Mucosa of descending colon (tissue), 3 donors: ENCODE results near the gene PRKG1. TPM values are rescaled to one million over a fixed set of nuclear protein-coding genes. Genes with fewer than 3 reads are reported as not detected.

Source experiments
- ATAC-seq: fragments of 200-7000 bp; cut with Tn5 transposase; one replicate; pipeline ENCODE4 v1.9.1; 2020; ENCODE audit warnings: mild to moderate bottlenecking, moderate library complexity
- DNase-seq, 3 donors: peaks; one replicate each; pipeline ENCODE4 v3.0.0-alpha.2; 2020
- H3K36me3 ChIP-seq: fragments of 200-600 bp; one replicate; pipeline ENCODE4 v1.8.0; 2021; ENCODE audit warnings: low read depth, mild to moderate bottlenecking
- H3K4me1 ChIP-seq: fragments of 200-600 bp; one replicate; pipeline ENCODE4 v1.8.0; 2021; ENCODE audit warnings: low read depth, mild to moderate bottlenecking
- H3K4me3 ChIP-seq: fragments of 200-600 bp; one replicate; pipeline ENCODE4 v1.8.0; 2021; ENCODE audit warnings: mild to moderate bottlenecking
- H3K9me3 ChIP-seq: fragments of 200-600 bp; one replicate; pipeline ENCODE4 v1.8.0; 2021; ENCODE audit warnings: mild to moderate bottlenecking
- CTCF ChIP-seq: fragments of 200-600 bp; IDR thresholded peaks from one replicate; pipeline ENCODE4 v1.8.0; 2022; ENCODE audit warnings: antibody characterized with exemption, mild to moderate bottlenecking
- intact Hi-C, 2 donors: fragments of 100-400 bp; cut with DNase I in 1 of 2; cut with micrococcal nuclease in 1 of 2; formaldehyde crosslinking; loops; one replicate each; pipeline versions ENCODE4 v1.11.0 to v1.11.1; 2022; cut with DNase I, micrococcal nuclease
- total RNA-seq, 3 donors: library from RNA; stranded (reverse); fragmentation: NEBNext Ultra II Directional in 2 of 3; extraction: Animal tissue kit (Norgen Biotek cat#: 25700) in 2 of 3; gene quantifications; one replicate each; pipeline versions ENCODE4 v1.2.1 to v1.2.4, GENCODE V29; 2021 to 2023
- donor health status: DM: no; HTN: no; CAD: no; lungs with moderate emphysema.
- donor health status: DM: no; HTN: no; CAD: no.
- donor health status: DM: no; HTN: yes; CAD: no.

PRKG1 gene
- total RNA-seq, 3 donors from 2014 or later: 17.1 to 55.6 (median 21.1) TPM

DNA sequence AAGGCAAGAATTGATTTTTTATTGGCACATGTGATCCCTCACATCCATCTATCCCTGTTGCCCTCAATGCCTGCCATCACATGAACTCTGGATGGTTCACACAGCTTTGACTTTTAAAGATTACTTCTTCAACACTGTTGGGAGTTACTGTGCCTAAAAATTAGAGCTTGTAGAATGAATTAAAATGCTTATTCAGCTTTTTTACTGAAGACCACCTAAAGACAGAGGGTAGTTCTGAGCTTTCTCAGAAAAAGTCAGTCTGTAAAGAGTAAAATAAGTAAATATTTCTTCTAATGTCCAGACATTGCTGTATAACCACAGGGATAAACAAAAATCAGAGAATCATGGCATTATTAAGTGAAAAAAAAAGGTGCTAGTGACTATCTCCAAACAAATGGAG, 718.4 kb downstream of the PRKG1 start:
- TF ChIP-seq CTCF: no peak
- ATAC-seq (no peak), DNase-seq (no peak)
- H3K4me1 ChIP-seq: no peaks in the 10 kb centered on the region
- no peaks in the 10 kb centered on the region for H3K36me3 ChIP-seq
- intact Hi-C loops: no loop called here
- no peak overlapping the region for H3K4me3 ChIP-seq
- H3K9me3 ChIP-seq: peaks cover 11% of the 10 kb centered on the region

DNA sequence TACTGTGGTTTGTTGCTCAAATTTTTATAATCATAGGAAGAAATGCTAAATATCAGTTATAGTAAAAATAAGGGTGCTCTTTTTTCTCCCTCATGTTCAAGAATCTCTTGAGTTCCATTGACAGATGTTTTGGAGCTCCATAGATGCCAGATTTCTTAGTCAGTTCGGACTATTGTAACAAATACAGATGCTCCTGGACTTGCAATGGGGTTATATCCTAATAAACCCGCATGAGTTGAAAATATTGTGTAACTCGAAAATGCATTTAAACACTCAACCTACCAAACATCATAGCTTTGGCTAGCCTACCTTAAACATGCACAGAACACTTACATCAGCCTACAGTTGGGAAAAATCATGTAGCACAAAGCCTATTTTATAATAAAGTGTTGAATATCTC, 725.8 kb downstream of the PRKG1 start:
- no peak for TF ChIP-seq CTCF
- no peak for DNase-seq
- H3K36me3 ChIP-seq: no peaks in the 10 kb centered on the region
- intact Hi-C loops: no loop called here
- H3K9me3 ChIP-seq: no peaks in the 10 kb centered on the region
- no peak for ATAC-seq
- H3K4me1 ChIP-seq: no peaks in the 10 kb centered on the region
- H3K4me3 ChIP-seq: no peak overlapping the region

DNA sequence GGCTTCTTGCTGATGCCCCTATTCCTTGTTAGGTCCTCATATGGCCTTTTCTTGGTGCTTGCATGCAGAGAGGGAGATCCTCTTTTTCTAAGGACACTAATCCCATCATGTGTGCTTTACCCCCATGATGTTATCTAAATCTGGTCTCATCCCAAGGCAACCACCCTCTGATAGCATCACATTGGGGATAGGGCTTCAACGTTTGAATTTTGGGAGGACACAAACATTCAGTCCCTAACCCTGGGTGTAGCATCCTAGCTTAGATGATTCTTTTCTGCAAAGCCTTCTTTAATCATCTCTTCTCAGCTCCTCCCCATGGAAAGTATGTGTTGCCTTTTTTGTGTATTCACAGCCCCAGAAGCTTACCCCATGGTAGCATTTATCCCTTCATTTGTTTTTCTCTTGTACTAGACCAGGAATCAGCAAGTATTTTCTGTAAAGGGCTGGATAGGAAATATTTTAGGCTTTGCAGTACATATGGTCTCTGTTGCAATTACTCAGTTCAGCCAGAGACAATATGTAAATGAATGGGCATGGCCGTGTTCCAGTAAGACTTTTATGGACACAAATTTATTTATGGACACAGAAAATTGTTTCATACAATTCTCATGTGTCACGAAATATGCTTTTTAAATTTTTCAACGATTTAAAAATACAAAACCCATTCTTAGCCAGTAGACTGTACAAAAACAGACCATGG, 726.6 kb downstream of the PRKG1 start:
- ATAC-seq (no peak), DNase-seq (no peak)
- no peak for TF ChIP-seq CTCF
- H3K9me3 ChIP-seq: no peaks in the 10 kb centered on the region
- H3K4me1 ChIP-seq: no peaks in the 10 kb centered on the region
- intact Hi-C loops: no loop called here
- no peak overlapping the region for H3K4me3 ChIP-seq
- no peaks in the 10 kb centered on the region for H3K36me3 ChIP-seq

DNA sequence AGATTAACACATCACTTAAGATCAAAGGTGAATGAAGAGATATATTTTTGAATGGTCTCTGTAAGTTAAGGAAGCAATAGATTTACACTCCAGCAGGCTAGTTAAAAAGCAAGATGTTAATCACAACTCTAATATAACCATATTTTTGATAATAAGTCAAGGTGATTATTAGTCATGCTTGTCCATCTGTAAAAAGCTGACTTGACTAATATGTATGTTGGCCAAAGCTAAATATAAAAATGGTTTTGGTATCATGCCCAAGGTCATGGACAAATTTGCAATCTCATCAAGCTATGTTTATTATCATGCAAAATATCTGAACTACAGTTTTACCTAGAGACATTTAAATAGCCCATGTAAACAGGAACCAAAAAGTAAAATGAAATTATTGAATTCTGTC, 727.7 kb downstream of the PRKG1 start:
- no peak for DNase-seq
- Histone ChIP-seq H3K4me3 (no peak overlapping the region), H3K9me3 (no peaks in the 10 kb centered on the region), H3K36me3 (no peaks in the 10 kb centered on the region), H3K4me1 (no peaks in the 10 kb centered on the region)
- TF ChIP-seq CTCF: no peak
- no peak for ATAC-seq
- intact Hi-C loops: no loop called here

DNA sequence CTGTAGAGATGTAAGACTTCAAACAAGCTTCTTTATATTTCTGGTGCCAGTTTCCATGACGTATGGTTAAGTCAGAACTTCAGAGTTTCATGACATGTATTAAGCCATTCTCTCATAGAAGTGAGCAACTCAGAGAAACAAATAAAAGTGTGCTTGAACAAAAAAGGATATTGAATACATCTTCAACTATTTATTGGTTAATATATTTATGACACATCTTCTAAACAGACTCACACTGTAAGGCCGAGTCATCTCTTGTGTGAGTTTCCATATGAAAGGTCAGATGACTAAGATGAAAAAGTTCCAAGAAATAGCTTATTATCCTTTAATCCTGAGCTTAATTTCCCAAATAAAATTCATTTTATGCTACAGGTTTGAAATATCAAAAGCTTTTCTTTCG, 730.6 kb downstream of the PRKG1 start:
- no peak for TF ChIP-seq CTCF
- no peaks in the 10 kb centered on the region for H3K4me1 ChIP-seq
- DNase-seq (no peak), ATAC-seq (no peak)
- no peaks in the 10 kb centered on the region for H3K36me3 ChIP-seq
- H3K9me3 ChIP-seq: no peaks in the 10 kb centered on the region
- H3K4me3 ChIP-seq: no peak overlapping the region
- intact Hi-C loops: no loop called here
